Subcutaneous adipose tissue (tissue), 4 donors: Measurements from ENCODE around the gene OR10G8. TPM values are rescaled to one million over a fixed set of nuclear protein-coding genes. Genes with fewer than 3 reads are reported as not detected.

Source experiments
- CTCF ChIP-seq: fragments of 450-650 bp; IDR thresholded peaks from one replicate; pipeline ENCODE4 v1.5.1; 2016; ENCODE audit warnings: low read depth, mild to moderate bottlenecking, control low read depth, antibody characterized with exemption, moderate library complexity
- total RNA-seq, 4 donors: library from RNA; depleted of rRNA; stranded (reverse); fragments of >200 nt; gene quantifications; one replicate each; pipeline ENCODE4 v1.1.0, GENCODE V29; 2016

The OR10G8 gene
- total RNA-seq, 4 donors from 2014 or later, result not detected

GRCh38 chr11:124079631-124080326 is 53.2 kb downstream of the OR10G8 start:
- TF ChIP-seq CTCF, result no peak

Other genes with a start within 250 kb of the OR10G8 start
- not detected for gene OR6M1, start 220.4 kb upstream of the OR10G8 start, total RNA-seq
- not detected for gene TMEM225, start 141.1 kb upstream of the OR10G8 start, total RNA-seq
- gene OR8D4, start 124.6 kb upstream of the OR10G8 start, total RNA-seq, result not detected
- not detected for gene OR4D5, start 87.2 kb upstream of the OR10G8 start, total RNA-seq
- not detected for gene OR6T1, start 83.0 kb upstream of the OR10G8 start, total RNA-seq
- gene OR10S1, start 49.0 kb upstream of the OR10G8 start, total RNA-seq, result not detected
- not detected for gene OR10G6, start 31.6 kb upstream of the OR10G8 start, total RNA-seq
- not detected for gene OR10G4, start 13.8 kb upstream of the OR10G8 start, total RNA-seq
- gene OR10G9, start 3.8 kb upstream of the OR10G8 start, total RNA-seq, result not detected
- gene OR10G7, start 14.5 kb downstream of the OR10G8 start, total RNA-seq, result not detected
- 10 to 100 TPM; 14.1 to 46.1 (median 20.4) TPM for gene VWA5A, start 88.7 kb downstream of the OR10G8 start, total RNA-seq
- gene OR10D3, start 156.5 kb downstream of the OR10G8 start, total RNA-seq, result not detected
- not detected for gene OR8G1, start 214.3 kb downstream of the OR10G8 start, total RNA-seq
- gene OR8G5, start 229.6 kb downstream of the OR10G8 start, total RNA-seq, result 1 to 10 TPM in 1 of 4 donors, not detected in 3; 1.5 TPM